ENCODE measurements around the gene ADGRD1. TPM values are rescaled to one million over a fixed set of nuclear protein-coding genes. Genes with fewer than 3 reads are reported as not detected.

Gene ADGRD1
- total and polyA plus RNA-seq, 12 donors = 0.87 to 6.0 (median 1.6) TPM

GRCh38 chr12:131053567-131053966, 99.9 kb downstream of the ADGRD1 start:
- 74 to 89% (median 81%) methylated on average over 5 to 6 of the region's 6 CpGs for WGBS, 4 donors
- TF ChIP-seq CTCF (IDR thresholded peaks at IDR 0.05) = no peak
- TF ChIP-seq POLR2A (IDR thresholded peaks at IDR 0.05) = no peak
- intact Hi-C loops (cut with DNase I) = no loop called here
- Histone ChIP-seq H3K9me3 (replicated peaks in 1 of 3) (no peaks in the 10 kb centered on the region), H3K4me3 (no peak overlapping the region), H3K27ac (no peak overlapping the region), H3K36me3 (replicated peaks in 1 of 2) (no peaks in the 10 kb centered on the region), H3K4me1 (replicated peaks in 1 of 2) (no peaks in the 10 kb centered on the region), H3K27me3 (no peaks in the 10 kb centered on the region)
- no peak for DNase-seq

- TF ChIP-seq CTCF (IDR thresholded peaks at IDR 0.05) (no peak), POLR2A (IDR thresholded peaks at IDR 0.05) (no peak)
- Histone ChIP-seq H3K36me3 (replicated peaks in 1 of 2) (no peaks in the 10 kb centered on the region), H3K27me3 (no peaks in the 10 kb centered on the region), H3K9me3 (replicated peaks in 1 of 3) (no peaks in the 10 kb centered on the region), H3K4me1 (replicated peaks in 1 of 2) (no peaks in the 10 kb centered on the region), H3K4me3 (no peak overlapping the region), H3K27ac (no peak overlapping the region)
- DNase-seq = no peak
- intact Hi-C loops (cut with DNase I) = no loop called here
- WGBS, 4 donors = 72 to 78% (median 76%) methylated on average over 19 of the region's 19 CpGs
These were observed 100.8 kb downstream of the ADGRD1 start for GRCh38 chr12:131054345-131055092.

GRCh38 chr12:131055093-131055465, 101.4 kb downstream of the ADGRD1 start:
- Histone ChIP-seq H3K27me3 (no peaks in the 10 kb centered on the region), H3K4me3 (no peak overlapping the region), H3K4me1 (replicated peaks in 1 of 2) (no peaks in the 10 kb centered on the region), H3K36me3 (replicated peaks in 1 of 2) (no peaks in the 10 kb centered on the region), H3K9me3 (replicated peaks in 1 of 3) (no peaks in the 10 kb centered on the region), H3K27ac (no peak overlapping the region)
- DNase-seq = no peak
- no peak for TF ChIP-seq POLR2A (IDR thresholded peaks at IDR 0.05)
- no peak for TF ChIP-seq CTCF (IDR thresholded peaks at IDR 0.05)
- intact Hi-C loops (cut with DNase I) = no loop called here
- 66 to 77% (median 71%) methylated on average over 9 of the region's 9 CpGs for WGBS, 4 donors

GRCh38 chr12:131055596-131056233, 102.0 kb downstream of the ADGRD1 start:
- Histone ChIP-seq H3K36me3 (replicated peaks in 1 of 2) (no peaks in the 10 kb centered on the region), H3K4me1 (replicated peaks in 1 of 2) (no peaks in the 10 kb centered on the region), H3K9me3 (replicated peaks in 1 of 3) (no peaks in the 10 kb centered on the region), H3K27ac (no peak overlapping the region), H3K27me3 (no peaks in the 10 kb centered on the region), H3K4me3 (no peak overlapping the region)
- no peak for TF ChIP-seq POLR2A (IDR thresholded peaks at IDR 0.05)
- TF ChIP-seq CTCF (IDR thresholded peaks at IDR 0.05) = no peak
- no peak for DNase-seq
- 58 to 73% (median 68%) methylated on average over 7 of the region's 7 CpGs for WGBS, 4 donors
- intact Hi-C loops (cut with DNase I) = no loop called here
